Progenitor cell of endocrine pancreas (in vitro differentiated cells): Measurements from ENCODE around the gene SRRD. TPM values are rescaled to one million over a fixed set of nuclear protein-coding genes. Genes with fewer than 3 reads are reported as not detected.

ENCODE experiments used
- DNase-seq: peaks from one replicate; pipeline ENCODE4 v3.0.0; 2021; ENCODE audit warnings: low spot score; ENCODE audit not compliant: unreplicated experiment
- H3K27ac Mint-ChIP-seq: 2 replicates; pipeline ENCODE4 v1.8.0; 2021; ENCODE audit warnings: mild to moderate bottlenecking, moderate library complexity, mixed read lengths
- H3K27me3 Mint-ChIP-seq: 2 replicates; pipeline ENCODE4 v1.8.0; 2021; ENCODE audit warnings: mixed read lengths
- H3K36me3 Mint-ChIP-seq: 2 replicates; pipeline ENCODE4 v1.8.0; 2022; ENCODE audit warnings: mixed read lengths; ENCODE audit not compliant: insufficient read depth
- H3K4me1 Mint-ChIP-seq: 2 replicates; pipeline ENCODE4 v1.8.0; 2021; ENCODE audit warnings: low read depth, mixed read lengths
- H3K4me3 Mint-ChIP-seq: 2 replicates; pipeline ENCODE4 v1.8.0; 2021; ENCODE audit warnings: low read depth, mild to moderate bottlenecking, moderate library complexity, mixed read lengths
- H3K9me3 Mint-ChIP-seq: 2 replicates; pipeline ENCODE4 v1.8.0; 2021; ENCODE audit warnings: low read depth, mixed read lengths
- CTCF ChIP-seq: fragments of 200-600 bp; sonication (generic); IDR thresholded peaks from one replicate; pipeline ENCODE4 v1.5.0; 2021; ENCODE audit warnings: antibody characterized with exemption, mild to moderate bottlenecking; ENCODE audit not compliant: unreplicated experiment
- total RNA-seq: library from RNA; stranded (reverse); gene quantifications from 2 replicates; pipeline ENCODE4 v1.2.1, GENCODE V29; 2021

Gene SRRD
- total RNA-seq, 1 donor from 2014 or later, result 23.2 TPM

GRCh38 chr22:26541167-26541819 is 57.6 kb downstream of the SRRD start:
- TF ChIP-seq CTCF, result no peak
- no peak overlapping the region for H3K4me3 Mint-ChIP-seq
- H3K27me3 Mint-ChIP-seq, result no peaks in the 10 kb centered on the region
- no peaks in the 10 kb centered on the region for H3K4me1 Mint-ChIP-seq
- no peak overlapping the region for H3K27ac Mint-ChIP-seq
- DNase-seq, result no peak
- no peaks in the 10 kb centered on the region for H3K9me3 Mint-ChIP-seq
- peaks cover 2% of the 10 kb centered on the region for H3K36me3 Mint-ChIP-seq

DNA sequence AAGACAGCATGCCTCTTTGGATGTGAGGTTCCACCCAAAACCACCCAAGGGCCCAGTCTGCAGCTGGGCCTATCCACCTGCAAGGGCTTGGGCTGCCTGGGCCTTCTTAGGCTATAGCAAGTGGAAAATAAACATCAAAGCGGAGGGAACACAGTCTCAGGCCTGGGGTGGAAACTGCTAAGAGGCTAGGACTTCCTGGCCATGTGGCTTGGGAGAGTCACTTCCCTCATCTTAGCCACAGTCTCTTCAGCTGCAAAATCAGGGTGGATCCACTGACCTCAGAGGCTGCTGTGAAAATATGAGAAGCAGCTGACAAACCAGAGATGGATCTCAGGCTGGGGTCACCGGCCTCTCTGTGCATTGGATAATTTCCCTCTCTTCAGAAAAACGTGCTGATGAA is 59.2 kb downstream of the SRRD start:
- Mint-ChIP-seq H3K27me3 (no peaks in the 10 kb centered on the region), H3K27ac (no peak overlapping the region), H3K9me3 (no peaks in the 10 kb centered on the region), H3K4me3 (no peak overlapping the region), H3K36me3 (no peaks in the 10 kb centered on the region), H3K4me1 (no peaks in the 10 kb centered on the region)
- no peak for TF ChIP-seq CTCF
- no peak for DNase-seq

Other genes starting within 250 kb of the SRRD start
- 4.0 and 4.2 TPM in 2 replicates for gene ASPHD2, start 54.6 kb upstream of the SRRD start, total RNA-seq
- gene HPS4, start 94 bp upstream of the SRRD start, total RNA-seq, result 42.7 and 43.2 TPM in 2 replicates
- gene TFIP11, start 28.6 kb downstream of the SRRD start, total RNA-seq, result 36.4 and 38.7 TPM in 2 replicates
- 16.6 and 19.1 TPM in 2 replicates for gene TPST2, start 106.3 kb downstream of the SRRD start, total RNA-seq
- not detected in 2 replicates for gene CRYBB1, start 134.2 kb downstream of the SRRD start, total RNA-seq
- not detected in 2 replicates for gene CRYBA4, start 138.1 kb downstream of the SRRD start, total RNA-seq
- 1.3 and 1.4 TPM in 2 replicates for gene MIAT, start 173.7 kb downstream of the SRRD start, total RNA-seq